Epithelial cell of prostate (primary cell): Measurements from ENCODE around the gene ATP1B3.
A peak's percentile ranks its signal among the peaks of the same experiment; 100 is the strongest.
"Not testable (repeated sequence)": the region's sequence is repeated elsewhere in the genome, so short reads cannot be mapped to it uniquely, and the experiment has no call there.

Source experiments
- DNase-seq: peaks from one replicate; pipeline ENCODE4 v3.0.0-alpha.2; 2011; ENCODE audit warnings: low read depth, low spot score
- H3K27ac ChIP-seq: fragments of 450-650 bp; 2 replicates; pipeline ENCODE4 v1.5.1; 2017; ENCODE audit warnings: mild to moderate bottlenecking

Gene ATP1B3

GRCh38 chr3:141859651-141860050, 16.8 kb upstream of the ATP1B3 start:
- no peak overlapping the region for H3K27ac ChIP-seq
- no peak for DNase-seq

- no peak overlapping the region for H3K27ac ChIP-seq
- no peak for DNase-seq
These were observed 16.3 kb upstream of the ATP1B3 start for GRCh38 chr3:141860086-141860669.

- no peak for DNase-seq
- H3K27ac ChIP-seq: no peak overlapping the region
These were observed 15.5 kb upstream of the ATP1B3 start for GRCh38 chr3:141860766-141861513.

- no peak overlapping the region for H3K27ac ChIP-seq
- DNase-seq: no peak
These were observed 14.1 kb upstream of the ATP1B3 start for GRCh38 chr3:141862279-141862816.

GRCh38 chr3:141863491-141863890, 13.0 kb upstream of the ATP1B3 start:
- DNase-seq: no peak
- no peak overlapping the region for H3K27ac ChIP-seq

- no peak overlapping the region for H3K27ac ChIP-seq
- DNase-seq: no peak
These were observed 12.0 kb upstream of the ATP1B3 start for GRCh38 chr3:141864281-141864970.

GRCh38 chr3:141865101-141865500, 11.3 kb upstream of the ATP1B3 start:
- H3K27ac ChIP-seq: no peak overlapping the region
- DNase-seq: no peak

- no peak for DNase-seq
- no peak overlapping the region for H3K27ac ChIP-seq
These were observed 6.3 kb upstream of the ATP1B3 start for GRCh38 chr3:141870091-141870687.

GRCh38 chr3:141875374-141875892, 1.0 kb upstream of the ATP1B3 start:
- DNase-seq: no peak
- H3K27ac ChIP-seq: peak overlapping the region; percentile 95

- DNase-seq: no peak
- H3K27ac ChIP-seq: peak overlapping the region; percentile 95
These were observed 506 bp upstream of the ATP1B3 start for GRCh38 chr3:141875893-141876380.

- no peak for DNase-seq
- peak overlapping the region; percentile 95 for H3K27ac ChIP-seq
These were observed 613 bp downstream of the ATP1B3 start for GRCh38 chr3:141876891-141877621.

- no peak for DNase-seq
- H3K27ac ChIP-seq: peak overlapping the region; percentile 95
These were observed 1.5 kb downstream of the ATP1B3 start for GRCh38 chr3:141877911-141878310.

GRCh38 chr3:141878326-141878725, 1.9 kb downstream of the ATP1B3 start:
- DNase-seq: no peak
- H3K27ac ChIP-seq: peak overlapping the region; percentile 95

- peak overlapping the region; percentile 95 for H3K27ac ChIP-seq
- DNase-seq: no peak
These were observed 2.4 kb downstream of the ATP1B3 start for GRCh38 chr3:141878817-141879216.

GRCh38 chr3:141881702-141882101, 5.3 kb downstream of the ATP1B3 start:
- DNase-seq: no peak
- no peak overlapping the region for H3K27ac ChIP-seq

- no peak overlapping the region for H3K27ac ChIP-seq
- DNase-seq: no peak
These were observed 10.6 kb downstream of the ATP1B3 start for GRCh38 chr3:141887051-141887450.

GRCh38 chr3:141888548-141888947, 12.1 kb downstream of the ATP1B3 start:
- H3K27ac ChIP-seq, DNase-seq: not testable (repeated sequence)

- H3K27ac ChIP-seq: no peak overlapping the region
- no peak for DNase-seq
These were observed 18.2 kb downstream of the ATP1B3 start for GRCh38 chr3:141894524-141895176.

GRCh38 chr3:141895731-141896130, 19.3 kb downstream of the ATP1B3 start:
- no peak for DNase-seq
- no peak overlapping the region for H3K27ac ChIP-seq
